VCaP (cell line): Measurements from ENCODE around the gene ISCA1.

Experiments used
- H3K27ac ChIP-seq: fragments of 450-650 bp; 2 replicates; pipeline ENCODE4 v1.5.1; 2017
- TF ChIP-seq, protein P1 (sequence below): fragments of 450-650 bp; conservative IDR thresholded peaks from 2 replicates; pipeline ENCODE4 v1.5.1; 2017; ENCODE audit warnings: mild to moderate bottlenecking, moderate library complexity

The ISCA1 gene

GRCh38 chr9:86282077-86282978 is at the start of gene ISCA1:
Gene ISCA1, minus strand, starts transcription at chr9:86282538. Its CDS starts 80 bp downstream, at chr9:86282458.
- TF ChIP-seq, protein P1, sequence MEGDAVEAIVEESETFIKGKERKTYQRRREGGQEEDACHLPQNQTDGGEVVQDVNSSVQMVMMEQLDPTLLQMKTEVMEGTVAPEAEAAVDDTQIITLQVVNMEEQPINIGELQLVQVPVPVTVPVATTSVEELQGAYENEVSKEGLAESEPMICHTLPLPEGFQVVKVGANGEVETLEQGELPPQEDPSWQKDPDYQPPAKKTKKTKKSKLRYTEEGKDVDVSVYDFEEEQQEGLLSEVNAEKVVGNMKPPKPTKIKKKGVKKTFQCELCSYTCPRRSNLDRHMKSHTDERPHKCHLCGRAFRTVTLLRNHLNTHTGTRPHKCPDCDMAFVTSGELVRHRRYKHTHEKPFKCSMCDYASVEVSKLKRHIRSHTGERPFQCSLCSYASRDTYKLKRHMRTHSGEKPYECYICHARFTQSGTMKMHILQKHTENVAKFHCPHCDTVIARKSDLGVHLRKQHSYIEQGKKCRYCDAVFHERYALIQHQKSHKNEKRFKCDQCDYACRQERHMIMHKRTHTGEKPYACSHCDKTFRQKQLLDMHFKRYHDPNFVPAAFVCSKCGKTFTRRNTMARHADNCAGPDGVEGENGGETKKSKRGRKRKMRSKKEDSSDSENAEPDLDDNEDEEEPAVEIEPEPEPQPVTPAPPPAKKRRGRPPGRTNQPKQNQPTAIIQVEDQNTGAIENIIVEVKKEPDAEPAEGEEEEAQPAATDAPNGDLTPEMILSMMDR: no peak

GRCh38 chr9:86330186-86330585 is 47.8 kb upstream of the ISCA1 start:
- TF ChIP-seq, protein P1: no peak
- H3K27ac ChIP-seq: no peak overlapping the region

More at GRCh38 chr9:86282077-86282978, at the start of gene ISCA1:
- peak within 1 kb of the TSS; percentile 90 for H3K27ac ChIP-seq

DNA sequence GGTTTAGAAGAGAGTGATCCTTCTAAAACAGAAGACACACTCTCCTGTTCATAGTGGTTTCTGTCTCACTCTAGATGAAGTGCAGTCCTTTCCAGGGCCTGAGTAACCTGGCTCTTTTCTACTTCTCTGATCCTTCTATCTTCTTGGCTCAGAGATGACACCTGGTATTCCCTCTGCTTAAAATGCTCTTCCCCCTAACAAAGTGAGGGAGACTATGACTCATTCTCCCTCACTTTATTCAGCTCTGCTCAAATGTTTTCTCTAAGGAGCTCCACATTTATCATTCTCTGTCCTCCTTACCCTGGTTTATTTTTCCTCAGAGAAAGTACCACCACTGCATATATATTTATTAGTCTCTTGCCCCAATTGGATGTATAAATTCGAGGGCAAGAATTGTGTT is 47.3 kb upstream of the ISCA1 start:
- H3K27ac ChIP-seq: no peak overlapping the region
- TF ChIP-seq, protein P1: no peak

GRCh38 chr9:86328156-86328555 is 45.8 kb upstream of the ISCA1 start:
- TF ChIP-seq, protein P1: no peak
- no peak overlapping the region for H3K27ac ChIP-seq

DNA sequence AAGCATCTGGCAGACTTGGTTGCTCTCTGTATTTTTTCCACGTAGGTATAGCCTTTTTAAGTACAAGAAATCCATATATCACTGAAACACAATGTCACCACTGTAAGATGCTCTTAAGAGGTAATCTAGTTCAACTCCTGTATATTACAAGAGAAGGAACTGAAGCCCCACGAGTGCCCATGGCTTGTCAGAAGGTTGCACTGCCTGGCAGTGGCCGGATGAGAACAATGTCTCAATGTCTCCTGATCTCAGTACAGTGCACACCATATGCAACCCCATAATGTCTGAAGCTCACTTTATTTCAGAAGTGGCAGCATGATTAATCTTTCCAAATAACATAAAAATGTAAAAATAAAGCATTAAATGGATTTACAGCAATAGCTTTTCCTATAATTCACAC is 44.2 kb upstream of the ISCA1 start:
- TF ChIP-seq, protein P1: no peak
- no peak overlapping the region for H3K27ac ChIP-seq

DNA sequence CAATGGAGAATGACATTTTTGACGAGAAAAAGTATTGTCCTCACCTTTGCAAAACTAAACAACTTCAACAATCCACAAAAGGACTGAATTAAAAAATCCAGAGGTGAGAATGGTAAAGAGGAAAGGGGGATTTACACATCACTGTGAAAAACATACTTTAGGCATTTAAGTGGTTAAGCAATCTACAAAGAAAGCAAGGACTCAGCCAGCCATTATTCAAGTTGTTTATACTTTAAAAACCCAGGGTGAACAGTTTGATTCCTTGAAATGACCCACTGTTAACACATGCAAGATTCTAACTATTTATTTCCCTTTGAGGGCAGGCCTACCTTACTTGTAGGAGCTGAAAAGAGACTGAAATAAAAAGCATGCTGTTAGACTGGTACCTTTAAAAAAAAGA is 42.6 kb upstream of the ISCA1 start:
- TF ChIP-seq, protein P1: no peak
- H3K27ac ChIP-seq: no peak overlapping the region

DNA sequence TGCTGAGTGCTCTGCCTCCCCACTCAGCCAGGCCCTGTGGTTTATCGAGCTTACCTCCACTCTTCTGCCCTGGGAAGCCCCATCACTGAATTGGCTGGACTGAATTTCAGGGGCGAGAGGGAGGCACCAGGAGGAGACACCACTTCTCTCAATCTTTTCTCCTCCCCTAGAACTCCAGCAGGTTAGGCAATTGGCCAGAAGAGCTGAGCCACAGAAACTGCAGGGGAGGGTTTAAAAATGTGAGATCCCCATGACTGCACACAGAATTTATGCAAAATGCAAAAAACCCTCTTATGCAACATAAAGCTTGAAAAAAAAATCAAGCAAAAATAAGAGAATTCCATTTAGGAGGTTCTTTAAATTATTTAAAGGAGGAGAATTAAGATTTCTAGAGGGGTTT is 42.0 kb upstream of the ISCA1 start:
- TF ChIP-seq, protein P1: no peak
- peak overlapping the region; percentile 8; the same call in 1 of the 2 replicates for H3K27ac ChIP-seq
